ENCODE results near the gene SETBP1. TPM values are rescaled to one million over a fixed set of nuclear protein-coding genes. Genes with fewer than 3 reads are reported as not detected.
A peak's percentile ranks its signal among the peaks of the same experiment; 100 is the strongest.

Gene SETBP1
- total RNA-seq, 1 donor from 2014 or later = 39.5 TPM

DNA sequence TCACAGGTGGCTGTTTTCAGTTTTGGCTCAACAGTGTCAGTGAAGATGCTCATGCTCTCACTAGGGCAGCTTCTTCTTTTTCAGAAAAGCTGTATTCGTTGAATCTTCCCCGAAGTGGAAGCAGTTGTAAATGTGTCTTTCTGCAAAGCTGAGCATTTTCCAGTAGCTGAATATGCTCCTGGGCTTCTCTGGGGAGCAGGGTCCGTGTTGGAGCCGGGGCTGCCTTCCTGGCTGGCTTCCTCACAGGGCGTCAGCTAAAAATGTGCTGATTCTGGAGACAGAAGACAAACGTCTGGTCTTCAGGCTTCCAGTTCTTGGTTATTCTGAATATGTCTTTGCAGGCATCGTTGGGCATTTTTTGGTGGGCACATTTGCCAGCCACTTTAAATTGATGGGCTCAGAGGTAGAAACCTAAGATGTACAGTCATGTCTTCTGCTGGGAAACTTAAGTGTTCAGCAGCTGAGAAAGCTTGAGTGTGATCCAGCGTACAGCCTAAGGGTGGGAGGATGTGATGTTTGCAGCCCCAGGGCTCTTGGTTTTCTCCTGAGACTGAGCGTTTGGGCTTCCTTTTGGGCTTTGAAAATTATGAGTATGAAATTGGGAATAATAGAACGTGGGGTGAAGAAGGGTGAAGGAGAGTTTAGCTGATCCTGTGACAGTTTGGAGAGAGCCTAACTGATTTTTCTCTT is 19.0 kb downstream of the SETBP1 start:
- Histone ChIP-seq H3K4me1 (peaks cover 17% of the 10 kb centered on the region), H3K27me3 (no peaks in the 10 kb centered on the region), H3K9me3 (no peaks in the 10 kb centered on the region), H3K36me3 (no peaks in the 10 kb centered on the region), H3K27ac (no peak overlapping the region), H3K4me3 (no peak overlapping the region)
- ATAC-seq (no peak), DNase-seq (no peak)
- intact Hi-C loops (cut with DNase I) = no loop called here
- TF ChIP-seq, protein P1, sequence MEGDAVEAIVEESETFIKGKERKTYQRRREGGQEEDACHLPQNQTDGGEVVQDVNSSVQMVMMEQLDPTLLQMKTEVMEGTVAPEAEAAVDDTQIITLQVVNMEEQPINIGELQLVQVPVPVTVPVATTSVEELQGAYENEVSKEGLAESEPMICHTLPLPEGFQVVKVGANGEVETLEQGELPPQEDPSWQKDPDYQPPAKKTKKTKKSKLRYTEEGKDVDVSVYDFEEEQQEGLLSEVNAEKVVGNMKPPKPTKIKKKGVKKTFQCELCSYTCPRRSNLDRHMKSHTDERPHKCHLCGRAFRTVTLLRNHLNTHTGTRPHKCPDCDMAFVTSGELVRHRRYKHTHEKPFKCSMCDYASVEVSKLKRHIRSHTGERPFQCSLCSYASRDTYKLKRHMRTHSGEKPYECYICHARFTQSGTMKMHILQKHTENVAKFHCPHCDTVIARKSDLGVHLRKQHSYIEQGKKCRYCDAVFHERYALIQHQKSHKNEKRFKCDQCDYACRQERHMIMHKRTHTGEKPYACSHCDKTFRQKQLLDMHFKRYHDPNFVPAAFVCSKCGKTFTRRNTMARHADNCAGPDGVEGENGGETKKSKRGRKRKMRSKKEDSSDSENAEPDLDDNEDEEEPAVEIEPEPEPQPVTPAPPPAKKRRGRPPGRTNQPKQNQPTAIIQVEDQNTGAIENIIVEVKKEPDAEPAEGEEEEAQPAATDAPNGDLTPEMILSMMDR (IDR thresholded peaks at IDR 0.05) = no peak

DNA sequence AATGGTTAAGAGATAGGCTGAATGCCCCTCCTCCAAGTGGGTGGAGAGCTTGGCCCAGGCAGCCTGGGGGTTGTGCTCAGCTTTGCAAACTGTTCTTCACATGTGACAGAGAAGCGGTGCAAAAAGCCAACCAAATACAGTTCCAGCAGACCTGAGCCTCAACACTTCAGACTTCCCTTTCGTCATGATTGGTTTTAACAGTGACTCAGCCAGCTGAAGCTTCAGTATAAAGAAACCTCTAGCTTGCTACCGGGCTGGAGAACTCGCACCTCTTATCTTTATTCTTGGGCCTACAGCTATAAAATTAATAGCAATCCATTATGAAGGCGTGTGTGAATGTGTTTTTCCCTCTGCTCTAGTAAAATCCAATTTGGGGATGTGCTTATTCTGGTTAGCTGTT is 20.0 kb downstream of the SETBP1 start:
- intact Hi-C loops (cut with DNase I) = no loop called here
- peaks cover 10% of the 10 kb centered on the region for H3K4me1 ChIP-seq
- H3K27ac ChIP-seq = no peak overlapping the region
- H3K36me3 ChIP-seq = no peaks in the 10 kb centered on the region
- DNase-seq = no peak
- no peaks in the 10 kb centered on the region for H3K27me3 ChIP-seq
- H3K4me3 ChIP-seq = no peak overlapping the region
- H3K9me3 ChIP-seq = no peaks in the 10 kb centered on the region
- TF ChIP-seq, protein P1 (IDR thresholded peaks at IDR 0.05) = no peak
- ATAC-seq = peak; percentile 60

DNA sequence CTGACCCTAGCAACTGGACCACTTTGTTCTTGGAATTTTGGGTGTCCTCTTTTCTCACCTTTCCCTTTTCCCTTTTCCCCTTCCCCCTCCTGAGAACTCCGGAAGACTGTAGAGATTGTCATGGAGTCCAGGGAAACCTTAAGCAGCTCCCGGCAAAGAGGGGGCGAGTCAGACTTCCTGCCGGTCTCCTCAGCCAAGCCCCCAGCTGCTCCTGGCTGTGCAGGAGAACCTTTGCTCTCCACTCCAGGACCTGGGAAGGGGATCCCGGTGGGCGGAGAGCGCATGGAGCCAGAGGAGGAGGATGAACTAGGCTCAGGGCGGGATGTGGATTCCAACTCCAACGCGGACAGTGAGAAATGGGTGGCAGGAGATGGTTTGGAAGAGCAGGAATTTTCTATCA is 20.5 kb downstream of the SETBP1 start:
- no peak overlapping the region for H3K4me3 ChIP-seq
- H3K36me3 ChIP-seq = no peaks in the 10 kb centered on the region
- DNase-seq (no peak), ATAC-seq (no peak)
- TF ChIP-seq, protein P1 (IDR thresholded peaks at IDR 0.05) = no peak
- no peaks in the 10 kb centered on the region for H3K27me3 ChIP-seq
- H3K4me1 ChIP-seq = peaks cover 6% of the 10 kb centered on the region
- intact Hi-C loops (cut with DNase I) = no loop called here
- H3K27ac ChIP-seq = no peak overlapping the region
- H3K9me3 ChIP-seq = no peaks in the 10 kb centered on the region

DNA sequence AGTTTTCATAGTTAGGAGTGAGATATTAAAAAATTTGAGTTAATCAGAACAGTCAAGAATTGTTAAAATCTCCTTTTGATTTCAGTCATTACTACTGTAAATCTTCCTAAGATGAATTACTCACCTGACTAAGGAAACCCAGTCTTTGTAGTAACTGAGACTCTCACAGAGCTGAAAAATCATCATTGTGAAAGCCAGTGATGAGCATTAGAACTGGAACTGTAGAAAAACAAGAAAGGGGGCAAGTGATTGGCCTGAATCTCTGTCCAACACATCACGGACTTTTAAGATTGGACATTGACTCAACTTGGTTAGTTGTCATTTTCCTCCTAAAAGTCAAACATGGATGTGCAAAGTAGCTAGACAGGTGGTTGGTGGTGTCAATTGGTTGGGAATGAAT is 21.9 kb downstream of the SETBP1 start:
- Histone ChIP-seq H3K36me3 (no peaks in the 10 kb centered on the region), H3K4me1 (peaks cover 8% of the 10 kb centered on the region), H3K27ac (no peak overlapping the region), H3K4me3 (no peak overlapping the region), H3K9me3 (no peaks in the 10 kb centered on the region), H3K27me3 (no peaks in the 10 kb centered on the region)
- intact Hi-C loops (cut with DNase I) = no loop called here
- TF ChIP-seq, protein P1 (IDR thresholded peaks at IDR 0.05) = no peak
- no peak for DNase-seq
- ATAC-seq = no peak

DNA sequence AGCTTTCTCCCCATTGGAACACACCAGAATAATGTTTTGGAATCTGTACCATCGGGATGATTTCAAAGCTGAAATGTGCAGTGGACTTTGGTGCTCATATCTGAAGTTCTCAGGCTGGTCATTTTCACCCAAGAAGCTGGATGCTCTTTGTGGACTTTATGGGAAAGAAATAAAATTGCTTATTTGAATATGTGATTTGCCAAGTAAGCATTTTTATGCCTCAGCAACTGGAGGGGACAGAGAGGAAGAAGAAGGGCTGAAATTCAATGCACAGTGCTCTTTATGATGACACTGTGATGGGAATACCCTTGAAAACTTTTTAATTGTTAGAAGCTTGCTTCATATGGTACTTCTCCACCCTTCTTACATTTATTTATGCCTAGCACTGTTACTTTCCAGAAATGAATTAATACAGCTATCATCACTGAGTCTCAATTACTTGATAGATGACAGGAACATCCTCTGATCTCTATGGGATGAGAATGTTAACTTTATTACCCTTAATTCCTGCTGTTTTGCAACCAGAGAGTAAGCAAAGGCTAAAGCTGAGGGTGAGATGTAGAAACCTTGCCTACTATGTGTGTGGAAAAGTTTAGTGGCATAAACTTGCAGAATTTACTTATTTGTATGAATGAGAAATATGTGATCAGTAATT is 23.6 kb downstream of the SETBP1 start:
- intact Hi-C loops (cut with DNase I) = no loop called here
- DNase-seq (no peak), ATAC-seq (no peak)
- Histone ChIP-seq H3K4me1 (peaks cover 11% of the 10 kb centered on the region), H3K27ac (no peak overlapping the region), H3K36me3 (no peaks in the 10 kb centered on the region), H3K9me3 (no peaks in the 10 kb centered on the region), H3K4me3 (no peak overlapping the region), H3K27me3 (no peaks in the 10 kb centered on the region)
- TF ChIP-seq, protein P1 (IDR thresholded peaks at IDR 0.05) = no peak
